Subcutaneous adipose tissue (tissue), 4 donors: ENCODE results near the gene HSD17B11. TPM values are rescaled to one million over a fixed set of nuclear protein-coding genes. Genes with fewer than 3 reads are reported as not detected.

ENCODE experiments used
- CTCF ChIP-seq: fragments of 450-650 bp; IDR thresholded peaks from one replicate; pipeline ENCODE4 v1.5.1; 2016; ENCODE audit warnings: low read depth, mild to moderate bottlenecking, control low read depth, antibody characterized with exemption, moderate library complexity
- total RNA-seq, 4 donors: library from RNA; depleted of rRNA; stranded (reverse); fragments of >200 nt; gene quantifications; one replicate each; pipeline ENCODE4 v1.1.0, GENCODE V29; 2016

The HSD17B11 gene
- total RNA-seq, 4 donors from 2014 or later, result 78.9 to 143 (median 127) TPM

- no peak for TF ChIP-seq CTCF
Observed at GRCh38 chr4:87317527-87317926, 73.5 kb downstream of the HSD17B11 start.

- TF ChIP-seq CTCF, result no peak
Observed at GRCh38 chr4:87316961-87317360, 74.0 kb downstream of the HSD17B11 start.

GRCh38 chr4:87313756-87314155 is 77.2 kb downstream of the HSD17B11 start:
- no peak for TF ChIP-seq CTCF

GRCh38 chr4:87311684-87312083 is 79.3 kb downstream of the HSD17B11 start:
- no peak for TF ChIP-seq CTCF

GRCh38 chr4:87310691-87311335 is 80.2 kb downstream of the HSD17B11 start:
- TF ChIP-seq CTCF, result no peak

GRCh38 chr4:87309625-87310024 is 81.4 kb downstream of the HSD17B11 start:
- TF ChIP-seq CTCF, result no peak

- TF ChIP-seq CTCF, result no peak
Observed at GRCh38 chr4:87306056-87306455, 84.9 kb downstream of the HSD17B11 start.
